ENCODE measurements around the gene RALGAPA2.

DNA sequence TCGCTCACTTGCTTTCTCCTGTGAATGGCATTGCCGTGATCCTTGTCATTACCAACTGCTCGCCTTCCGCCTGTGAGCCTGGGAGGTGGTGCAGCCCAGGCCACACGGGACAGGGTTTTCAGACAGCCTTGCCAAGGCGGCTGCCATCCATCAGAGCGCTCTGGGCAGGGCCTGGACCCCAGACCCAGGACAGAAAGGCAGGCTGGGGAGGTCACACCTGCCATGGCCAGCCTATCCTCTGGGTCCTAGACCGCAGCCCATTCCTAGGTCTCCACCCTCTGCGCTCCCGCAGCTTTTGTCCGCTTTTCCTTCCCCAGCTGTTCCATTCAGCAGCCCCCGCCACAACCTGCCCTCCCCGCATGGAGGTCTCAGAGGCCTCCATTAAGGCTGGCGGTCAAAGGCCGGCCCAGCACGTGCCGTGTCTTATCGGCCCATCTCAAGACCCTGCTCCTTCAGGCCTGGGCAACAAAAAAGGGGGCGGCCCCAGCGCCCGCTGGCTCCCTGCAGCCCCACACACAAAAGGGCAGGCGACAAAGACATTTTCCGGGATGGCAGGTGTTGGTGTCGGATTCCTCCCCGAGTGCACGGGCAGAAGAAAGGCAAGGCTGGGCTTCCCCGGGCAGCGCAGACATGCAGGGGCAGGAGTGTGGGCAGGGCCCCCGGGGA, 316.4 kb downstream of the RALGAPA2 start:
- TF ChIP-seq YY1 (IDR thresholded peaks at IDR 0.05; ENCODE audit: insufficient read depth, insufficient read length): no peak
- TF ChIP-seq ZNF274 (IDR thresholded peaks at IDR 0.05; ENCODE audit: low read depth, low read length): no peak

Data from NT2/D1 (cell line).